Measurements from ENCODE around the gene OXA1L. TPM values are rescaled to one million over a fixed set of nuclear protein-coding genes. Genes with fewer than 3 reads are reported as not detected.
A peak's percentile ranks its signal among the peaks of the same experiment; 100 is the strongest.

Gene OXA1L
- total RNA-seq, 1 donor from 2014 or later = 115 TPM

DNA sequence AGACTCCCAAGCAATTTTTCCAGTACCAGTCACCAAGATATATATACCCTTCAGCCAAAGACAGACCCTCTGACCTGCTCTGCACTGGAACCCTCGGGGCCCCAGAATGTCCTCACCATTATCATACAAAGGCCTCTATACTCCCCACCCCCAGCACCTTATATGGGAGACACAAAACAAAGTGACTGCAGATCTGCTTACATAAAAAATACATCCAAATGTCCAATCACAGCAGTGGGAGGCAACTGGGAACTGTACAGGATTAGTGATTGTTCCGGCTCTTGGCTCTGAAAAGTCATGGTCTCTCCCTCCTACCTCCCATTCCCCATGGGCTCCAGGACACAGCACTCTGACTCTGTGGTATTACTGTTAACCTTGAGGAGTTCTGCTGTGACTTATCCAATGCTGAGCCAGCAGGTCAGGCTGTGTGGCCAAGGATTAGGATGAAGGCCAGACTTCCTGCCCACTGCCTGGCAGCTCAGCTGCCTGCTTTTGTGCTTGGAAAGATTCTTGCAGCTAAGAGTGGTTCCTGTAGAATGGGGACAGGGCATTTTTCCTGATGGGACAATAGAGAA lies 13.7 kb downstream of the OXA1L start:
- H3K27me3 Mint-ChIP-seq (ENCODE audit: low read depth) = no peaks in the 10 kb centered on the region
- H3K9me3 Mint-ChIP-seq = no peaks in the 10 kb centered on the region
- no peaks in the 10 kb centered on the region for H3K4me1 Mint-ChIP-seq
- DNase-seq (ENCODE audit: low spot score in 2 of 2, unreplicated experiment in 2 of 2) = no peak
- H3K4me3 Mint-ChIP-seq = no peak overlapping the region
- no peak for TF ChIP-seq CTCF (IDR thresholded peaks at IDR 0.05; ENCODE audit: unreplicated experiment)
- H3K27ac Mint-ChIP-seq = peak overlapping the region; percentile 21
- H3K36me3 Mint-ChIP-seq = no peaks in the 10 kb centered on the region

DNA sequence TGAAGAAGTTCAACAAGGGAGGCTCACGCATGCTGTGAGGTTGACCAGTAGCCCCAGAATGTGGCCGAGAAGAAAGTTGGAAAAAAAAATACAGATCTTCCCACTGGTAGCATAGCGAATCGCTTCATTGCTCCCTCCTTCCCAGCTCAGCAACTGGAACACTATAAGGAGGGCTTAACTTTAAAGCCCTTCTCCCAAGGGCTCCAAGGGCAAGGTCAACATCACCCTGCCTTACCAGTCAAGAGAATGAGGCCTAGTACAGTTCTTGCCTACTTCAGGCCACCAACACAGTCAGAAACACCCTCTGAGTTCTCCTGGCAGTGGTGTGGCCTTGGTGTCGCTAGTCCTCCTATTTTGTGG lies 14.4 kb downstream of the OXA1L start:
- no peak overlapping the region for H3K4me3 Mint-ChIP-seq
- H3K9me3 Mint-ChIP-seq = no peaks in the 10 kb centered on the region
- no peaks in the 10 kb centered on the region for H3K27me3 Mint-ChIP-seq (ENCODE audit: low read depth)
- no peak for DNase-seq (ENCODE audit: low spot score in 2 of 2, unreplicated experiment in 2 of 2)
- no peaks in the 10 kb centered on the region for H3K4me1 Mint-ChIP-seq
- TF ChIP-seq CTCF (IDR thresholded peaks at IDR 0.05; ENCODE audit: unreplicated experiment) = no peak
- H3K36me3 Mint-ChIP-seq = no peaks in the 10 kb centered on the region
- H3K27ac Mint-ChIP-seq = peak overlapping the region; percentile 32

DNA sequence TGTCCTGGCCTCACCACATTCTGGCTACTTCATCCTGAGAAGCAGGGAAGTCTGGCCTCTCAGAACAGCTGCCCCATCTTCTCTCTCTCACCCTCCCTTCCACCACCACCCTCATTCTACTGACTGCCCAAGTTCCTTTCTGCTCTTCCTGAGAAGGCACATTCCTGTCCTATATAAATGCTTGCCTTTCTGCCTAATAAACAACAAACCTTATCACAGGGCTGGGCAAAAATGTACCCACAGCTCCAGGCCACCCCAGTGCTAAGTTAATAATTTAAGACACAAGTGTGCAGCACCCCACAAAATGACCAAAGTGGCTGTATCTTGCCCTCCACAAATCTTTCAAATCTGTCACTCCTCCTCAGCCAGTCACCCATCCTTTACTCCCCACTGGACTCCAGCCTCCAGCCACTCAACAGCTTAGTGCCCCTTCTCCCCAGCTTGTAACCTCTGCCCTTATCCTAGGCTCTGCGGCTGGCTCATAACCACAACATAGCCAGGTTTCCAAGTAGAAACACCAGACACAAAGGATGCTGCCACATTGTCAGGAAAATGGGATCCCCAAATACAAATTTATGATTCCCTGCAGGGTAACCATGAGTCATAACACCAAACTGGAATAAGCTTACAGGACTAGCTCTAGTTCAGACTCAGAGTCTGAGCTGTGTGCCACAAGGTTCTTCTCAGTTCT lies 15.0 kb downstream of the OXA1L start:
- H3K4me1 Mint-ChIP-seq = no peaks in the 10 kb centered on the region
- H3K27ac Mint-ChIP-seq = peak overlapping the region; percentile 32
- H3K36me3 Mint-ChIP-seq = no peaks in the 10 kb centered on the region
- H3K9me3 Mint-ChIP-seq = no peaks in the 10 kb centered on the region
- TF ChIP-seq CTCF (IDR thresholded peaks at IDR 0.05; ENCODE audit: unreplicated experiment) = no peak
- H3K27me3 Mint-ChIP-seq (ENCODE audit: low read depth) = no peaks in the 10 kb centered on the region
- DNase-seq (ENCODE audit: low spot score in 2 of 2, unreplicated experiment in 2 of 2) = no peak
- H3K4me3 Mint-ChIP-seq = no peak overlapping the region

- Mint-ChIP-seq H3K4me3 (no peak overlapping the region), H3K27me3 (ENCODE audit: low read depth) (no peaks in the 10 kb centered on the region)
Measured at GRCh38 chr14:22786685-22787084, 20.2 kb downstream of the OXA1L start.

DNA sequence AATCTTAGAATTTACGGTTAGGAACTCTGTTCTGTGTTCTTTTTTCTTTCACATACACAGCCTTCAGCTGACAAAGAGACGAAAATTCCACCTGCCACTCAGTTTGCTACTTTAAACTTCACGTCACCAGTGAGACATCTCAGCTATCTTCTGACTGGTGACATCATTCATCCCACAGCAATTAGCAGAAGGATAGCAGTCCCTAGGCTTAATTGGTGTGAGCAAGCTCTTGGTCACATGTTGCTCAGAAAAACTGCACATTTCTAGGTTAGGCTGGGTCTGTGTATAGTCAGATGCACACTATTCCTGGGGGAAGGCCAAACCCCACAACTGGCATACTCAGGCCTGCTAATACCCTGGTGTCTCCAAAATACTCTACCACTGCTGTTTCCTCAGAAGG lies 24.8 kb downstream of the OXA1L start:
- H3K4me1 Mint-ChIP-seq = peaks cover 7% of the 10 kb centered on the region
- peak overlapping the region; percentile 41 for H3K27ac Mint-ChIP-seq
- TF ChIP-seq CTCF (IDR thresholded peaks at IDR 0.05; ENCODE audit: unreplicated experiment) = no peak
- no peak for DNase-seq (ENCODE audit: low spot score in 2 of 2, unreplicated experiment in 2 of 2)
- peaks cover 3% of the 10 kb centered on the region for H3K9me3 Mint-ChIP-seq
- H3K36me3 Mint-ChIP-seq = no peaks in the 10 kb centered on the region
- H3K4me3 Mint-ChIP-seq = no peak overlapping the region
- peaks cover 1% of the 10 kb centered on the region for H3K27me3 Mint-ChIP-seq (ENCODE audit: low read depth)

More at GRCh38 chr14:22786685-22787084, 20.2 kb downstream of the OXA1L start:
- no peak for TF ChIP-seq CTCF (IDR thresholded peaks at IDR 0.05; ENCODE audit: unreplicated experiment)
- Mint-ChIP-seq H3K9me3 (no peaks in the 10 kb centered on the region), H3K36me3 (no peaks in the 10 kb centered on the region), H3K4me1 (peaks cover 7% of the 10 kb centered on the region), H3K27ac (no peak overlapping the region)
- no peak for DNase-seq (ENCODE audit: low spot score in 2 of 2, unreplicated experiment in 2 of 2)
